GM18526 (cell line): Measurements from ENCODE around the gene TC2N.

Experiments
- POLR2A ChIP-seq: IDR thresholded peaks from 3 replicates; pipeline ENCODE4 v1.6.1; 2011; ENCODE audit not compliant: insufficient read length; ENCODE audit errors: extremely low read depth

TC2N gene

GRCh38 chr14:91893669-91894068 is 26.3 kb upstream of the TC2N start:
- TF ChIP-seq POLR2A, result no peak

GRCh38 chr14:91893007-91893406 is 25.7 kb upstream of the TC2N start:
- TF ChIP-seq POLR2A, result no peak

DNA sequence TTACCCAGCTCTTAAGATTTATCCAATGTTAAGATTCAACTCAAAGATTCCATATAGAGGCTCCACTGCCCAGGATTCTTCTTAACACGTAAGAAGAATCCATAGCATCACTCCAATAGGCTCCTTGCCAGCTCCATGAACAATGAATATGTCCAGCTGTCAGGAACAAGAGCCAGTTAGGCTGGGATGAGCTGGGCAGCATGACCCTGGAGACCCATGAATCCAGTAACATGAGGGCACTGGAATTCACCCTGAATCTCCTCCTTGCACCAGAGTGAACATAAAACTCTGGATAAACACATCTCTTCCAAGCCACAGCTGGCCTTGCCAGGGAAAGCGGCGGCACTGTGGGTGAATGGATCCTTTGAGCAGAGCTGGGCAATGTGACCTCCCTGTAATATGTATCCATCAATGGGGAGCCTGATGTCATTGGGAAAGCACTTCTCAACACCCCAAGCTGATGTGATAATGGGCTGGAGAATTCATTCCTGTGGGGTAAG is 24.4 kb upstream of the TC2N start:
- TF ChIP-seq POLR2A, result no peak

DNA sequence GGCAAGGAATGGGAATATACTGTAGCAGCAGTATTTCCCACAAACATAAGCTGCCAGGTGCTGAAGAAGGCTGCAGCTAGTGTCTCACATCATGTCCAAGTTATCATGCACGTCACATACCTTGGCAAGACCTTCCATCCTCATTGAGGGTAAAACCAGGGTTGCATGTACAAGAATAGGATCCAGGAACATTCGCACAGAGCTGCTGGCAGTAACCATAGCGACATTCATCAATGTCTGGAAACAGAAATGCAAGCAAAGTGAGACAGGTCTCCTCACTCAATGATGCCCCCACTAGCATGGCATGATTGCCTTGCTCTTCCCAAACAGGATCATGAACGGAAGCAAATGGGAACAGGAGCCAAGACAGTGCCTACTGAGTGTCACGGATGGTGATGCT is 23.8 kb upstream of the TC2N start:
- no peak for TF ChIP-seq POLR2A

DNA sequence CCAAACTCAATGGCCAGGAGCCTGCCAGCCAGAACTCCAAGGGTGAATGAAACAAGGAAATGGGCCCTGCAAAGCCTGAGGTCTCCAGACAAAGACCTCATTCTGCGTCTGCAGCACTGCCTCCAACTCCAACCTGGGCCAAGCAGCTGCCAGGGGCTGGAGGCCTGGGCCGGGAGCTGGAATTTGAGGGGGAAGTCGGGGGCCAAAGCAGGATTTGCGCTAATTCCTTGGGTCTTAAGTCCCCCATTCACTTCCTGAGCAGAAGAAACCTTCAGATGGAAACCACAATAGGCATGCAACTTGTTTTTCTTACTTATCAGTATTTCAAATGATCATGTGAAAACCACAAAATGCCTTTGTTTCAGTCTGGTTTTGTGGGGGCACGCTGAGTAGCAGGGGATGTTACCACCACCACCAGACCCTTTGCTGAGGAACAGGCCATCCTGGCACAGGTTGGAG is 23.0 kb upstream of the TC2N start:
- no peak for TF ChIP-seq POLR2A

GRCh38 chr14:91889477-91890211 is 22.3 kb upstream of the TC2N start:
- TF ChIP-seq POLR2A, result no peak

GRCh38 chr14:91888641-91889476 is 21.5 kb upstream of the TC2N start:
- no peak for TF ChIP-seq POLR2A

- no peak for TF ChIP-seq POLR2A
Measured at GRCh38 chr14:91886961-91887360, 19.6 kb upstream of the TC2N start.

GRCh38 chr14:91885839-91886238 is 18.5 kb upstream of the TC2N start:
- TF ChIP-seq POLR2A, result no peak

DNA sequence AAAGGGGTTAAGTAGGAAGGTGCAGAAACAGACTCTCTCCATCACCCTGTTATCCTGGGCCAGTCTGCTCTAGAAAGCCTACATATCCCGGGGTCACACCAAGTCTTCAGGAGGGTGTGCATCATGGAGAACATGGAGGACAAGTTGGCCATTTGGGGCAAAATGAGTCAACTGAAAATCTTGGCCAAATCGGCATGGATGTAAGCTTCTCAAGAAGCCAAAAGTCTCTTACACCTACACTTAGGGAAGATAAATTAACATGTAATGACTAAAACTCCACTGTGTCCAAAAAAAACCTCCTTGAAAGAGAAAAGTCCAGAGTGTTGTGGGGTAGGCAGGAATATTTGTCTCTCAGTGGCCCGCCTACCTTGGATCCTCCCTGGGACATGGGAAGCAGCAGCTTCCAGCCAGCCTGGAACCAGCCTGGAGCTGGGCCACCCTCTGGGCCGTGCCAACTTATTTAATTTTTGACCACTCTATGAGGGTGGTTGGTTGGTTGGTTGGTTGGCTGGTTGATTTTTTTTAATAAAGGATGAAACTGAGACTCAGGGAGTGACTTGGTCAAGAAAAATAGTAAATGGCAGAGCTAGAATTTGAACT is 17.9 kb upstream of the TC2N start:
- no peak for TF ChIP-seq POLR2A

GRCh38 chr14:91884664-91885063 is 17.3 kb upstream of the TC2N start:
- no peak for TF ChIP-seq POLR2A

DNA sequence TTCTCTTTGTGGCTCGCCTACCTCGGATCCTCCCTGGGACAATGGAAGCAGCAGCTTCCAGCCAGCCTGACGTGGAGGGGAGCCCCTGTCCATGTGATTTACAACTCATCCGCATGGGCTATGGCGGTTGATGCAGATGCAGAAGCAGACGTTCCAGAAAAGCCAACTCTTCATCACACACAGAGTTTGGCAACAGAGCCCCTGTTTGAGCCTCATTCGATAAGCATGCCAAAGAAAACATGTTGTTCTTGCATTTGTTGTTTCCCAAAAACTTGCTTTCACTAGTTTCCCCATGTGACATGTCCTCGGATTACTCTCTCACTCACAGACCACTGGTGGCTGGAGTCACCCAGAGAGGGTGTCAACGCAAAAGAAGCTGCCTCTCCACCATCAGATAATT is 16.4 kb upstream of the TC2N start:
- no peak for TF ChIP-seq POLR2A

- TF ChIP-seq POLR2A, result no peak
Measured at GRCh38 chr14:91882776-91883175, 15.4 kb upstream of the TC2N start.

GRCh38 chr14:91882369-91882768 is 15.0 kb upstream of the TC2N start:
- TF ChIP-seq POLR2A, result no peak

DNA sequence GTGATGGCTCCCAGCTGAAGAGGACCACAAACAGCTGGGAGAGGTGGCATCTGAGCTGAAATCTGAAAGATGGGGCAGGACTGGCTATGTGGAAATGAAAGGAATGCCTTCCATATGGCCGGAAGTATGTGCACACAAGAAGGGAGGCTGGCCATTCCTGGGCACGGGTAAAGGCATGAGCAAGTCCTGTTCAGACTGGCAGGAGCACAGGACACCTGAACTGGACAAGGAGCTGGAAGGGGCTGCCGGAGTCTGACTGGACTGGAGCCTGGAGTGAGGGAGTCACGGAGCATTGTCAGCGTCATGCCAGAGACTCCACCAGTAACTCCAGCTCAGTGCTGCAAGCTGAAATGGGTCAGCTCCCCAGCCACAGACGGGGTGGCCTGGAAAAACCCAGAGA is 11.9 kb upstream of the TC2N start:
- no peak for TF ChIP-seq POLR2A

DNA sequence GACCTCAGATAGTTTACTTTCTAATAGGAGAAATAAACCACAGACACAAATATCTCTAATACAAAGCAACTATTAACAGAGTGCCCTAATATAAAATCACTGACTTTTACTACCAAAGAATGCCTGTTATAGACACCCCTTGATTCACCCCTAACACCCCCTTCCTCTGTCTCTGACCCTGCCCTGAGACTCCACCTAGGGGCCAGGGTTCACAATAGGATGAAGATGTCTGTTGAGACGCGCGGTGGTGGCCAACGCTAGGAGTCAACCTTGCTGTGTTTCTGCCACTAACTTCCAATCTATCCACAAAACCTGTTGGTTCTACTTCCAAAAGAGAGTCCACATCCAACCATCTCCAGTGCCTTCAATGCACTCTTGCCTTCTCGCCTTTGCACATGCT is 10.9 kb upstream of the TC2N start:
- no peak for TF ChIP-seq POLR2A
